Measurements from ENCODE around the gene CRYGS.

Gene CRYGS

DNA sequence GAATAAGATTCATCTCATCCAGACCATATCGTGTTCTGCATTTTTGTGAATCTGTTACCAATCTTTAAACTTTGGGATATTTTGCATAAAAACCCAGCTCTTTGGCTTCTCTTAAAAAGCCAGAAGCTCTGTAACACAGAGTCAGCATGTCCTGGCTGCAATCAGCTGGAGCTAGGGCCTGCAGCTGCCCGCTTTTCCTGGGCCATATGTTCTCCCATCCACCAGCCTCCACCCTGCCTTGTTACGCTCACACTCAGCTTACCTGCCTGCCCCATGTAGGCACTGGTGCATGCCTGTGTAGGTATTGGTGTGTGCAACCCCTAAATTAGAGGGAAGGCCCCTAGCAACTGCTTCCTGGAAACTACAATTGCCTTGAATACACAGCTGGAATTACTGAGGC lies 48.2 kb downstream of the CRYGS start:
- no peak for TF ChIP-seq REST (IDR thresholded peaks at IDR 0.05; ENCODE audit: insufficient read depth in 1 of 2, low read depth in 2 of 2, low read length in 2 of 2)
- no peak for TF ChIP-seq POLR2AphosphoS5 (IDR thresholded peaks at IDR 0.05; ENCODE audit: low read depth, low read length)

- TF ChIP-seq SIN3A (IDR thresholded peaks at IDR 0.05; ENCODE audit: borderline replicate concordance, insufficient read depth, low read length): no peak
- no peak for TF ChIP-seq REST (IDR thresholded peaks at IDR 0.05; ENCODE audit: insufficient read depth in 1 of 2, low read depth in 2 of 2, low read length in 2 of 2)
- TF ChIP-seq TAF1 (IDR thresholded peaks at IDR 0.05; ENCODE audit: borderline replicate concordance, insufficient read depth, low read length): no peak
- TF ChIP-seq POLR2AphosphoS5 (IDR thresholded peaks at IDR 0.05; ENCODE audit: low read depth, low read length): no peak
- no peak for TF ChIP-seq FOXP2 (optimal IDR thresholded peaks at IDR 0.05; ENCODE audit: borderline replicate concordance, extremely low read depth, extremely low read length, insufficient read depth)
These were observed 50.5 kb downstream of the CRYGS start for GRCh38 chr3:186493525-186494255.

DNA sequence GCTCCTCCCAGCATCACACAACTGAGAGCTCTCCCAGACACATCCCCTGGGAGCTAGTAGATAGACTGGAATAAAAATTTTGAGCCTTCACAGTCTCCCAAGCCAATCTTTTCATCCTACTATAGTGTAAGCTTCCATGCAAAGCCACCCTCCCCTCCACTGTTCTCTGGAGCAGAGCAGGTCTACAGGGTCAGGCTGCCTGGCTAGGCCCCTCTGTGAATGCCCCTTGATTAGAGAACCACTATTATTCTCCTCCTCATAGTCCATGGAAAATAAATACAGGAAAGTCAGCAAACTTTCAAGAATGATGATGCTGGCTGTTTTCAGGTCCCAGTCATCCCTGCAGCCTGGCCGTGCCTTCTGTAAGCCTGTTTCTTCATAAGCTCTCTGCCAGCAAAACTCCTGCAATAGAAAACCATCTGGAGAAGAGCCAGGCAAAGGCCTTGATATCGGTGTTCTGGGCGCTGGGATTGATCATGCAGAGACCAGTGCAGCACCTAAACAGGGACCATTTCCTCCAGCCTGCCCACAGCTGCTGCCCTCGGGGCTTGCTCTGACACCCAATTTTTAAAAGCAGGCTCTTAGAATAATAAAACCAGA lies 51.7 kb downstream of the CRYGS start:
- TF ChIP-seq POLR2AphosphoS5 (IDR thresholded peaks at IDR 0.05; ENCODE audit: low read depth, low read length) (no peak), SIN3A (IDR thresholded peaks at IDR 0.05; ENCODE audit: borderline replicate concordance, insufficient read depth, low read length) (no peak), TAF1 (IDR thresholded peaks at IDR 0.05; ENCODE audit: borderline replicate concordance, insufficient read depth, low read length) (no peak), FOXP2 (optimal IDR thresholded peaks at IDR 0.05; ENCODE audit: borderline replicate concordance, extremely low read depth, extremely low read length, insufficient read depth) (no peak), REST (IDR thresholded peaks at IDR 0.05; ENCODE audit: insufficient read depth in 1 of 2, low read depth in 2 of 2, low read length in 2 of 2) (no peak)

DNA sequence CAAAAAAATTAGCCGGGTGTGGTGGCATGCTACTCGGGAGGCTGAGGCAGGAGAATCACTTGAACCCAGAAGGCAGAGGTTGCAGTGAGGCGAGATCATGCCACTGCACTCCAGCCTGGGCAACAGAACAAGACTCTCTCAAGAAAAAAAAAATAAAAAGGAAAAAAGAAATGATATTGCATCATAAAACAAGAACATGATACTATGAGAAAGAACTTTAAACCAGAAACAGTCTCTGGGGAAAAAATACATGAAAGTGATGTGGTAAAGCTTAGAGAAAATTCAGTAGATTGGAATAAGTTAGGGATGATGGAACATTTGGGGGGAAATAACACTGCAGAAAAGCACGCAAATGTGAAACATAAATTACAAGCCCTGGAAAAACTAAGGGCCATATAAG lies 54.7 kb downstream of the CRYGS start:
- TF ChIP-seq POLR2AphosphoS5 (IDR thresholded peaks at IDR 0.05; ENCODE audit: low read depth, low read length) (no peak), SIN3A (IDR thresholded peaks at IDR 0.05; ENCODE audit: borderline replicate concordance, insufficient read depth, low read length) (no peak), TAF1 (IDR thresholded peaks at IDR 0.05; ENCODE audit: borderline replicate concordance, insufficient read depth, low read length) (no peak), FOXP2 (optimal IDR thresholded peaks at IDR 0.05; ENCODE audit: borderline replicate concordance, extremely low read depth, extremely low read length, insufficient read depth) (no peak), REST (IDR thresholded peaks at IDR 0.05; ENCODE audit: insufficient read depth in 1 of 2, low read depth in 2 of 2, low read length in 2 of 2) (no peak)
